Stimulated activated CD4-positive, alpha-beta T cell treated with anti-CD3 and anti-CD28 coated beads, Interleukin-2, amount 100 ng/mL, for 4 hours (primary cell): Measurements from ENCODE around the gene SHC4.
"Not testable (repeated sequence)": the region's sequence is repeated elsewhere in the genome, so short reads cannot be mapped to it uniquely, and the experiment has no call there.

Experiments
- DNase-seq: peaks from one replicate; pipeline ENCODE4 v3.0.0-alpha.2; 2020; ENCODE audit warnings: low read depth

SHC4 gene

GRCh38 chr15:48880070-48880634 is 83.6 kb downstream of the SHC4 start:
- DNase-seq, result no peak

GRCh38 chr15:48877630-48878595 is 85.8 kb downstream of the SHC4 start, which contains the start of gene EID1:
Gene EID1, plus strand, starts transcription at chr15:48878134. Its CDS starts 43 bp downstream, at chr15:48878177.
- DNase-seq, result peak; percentile 87

DNA sequence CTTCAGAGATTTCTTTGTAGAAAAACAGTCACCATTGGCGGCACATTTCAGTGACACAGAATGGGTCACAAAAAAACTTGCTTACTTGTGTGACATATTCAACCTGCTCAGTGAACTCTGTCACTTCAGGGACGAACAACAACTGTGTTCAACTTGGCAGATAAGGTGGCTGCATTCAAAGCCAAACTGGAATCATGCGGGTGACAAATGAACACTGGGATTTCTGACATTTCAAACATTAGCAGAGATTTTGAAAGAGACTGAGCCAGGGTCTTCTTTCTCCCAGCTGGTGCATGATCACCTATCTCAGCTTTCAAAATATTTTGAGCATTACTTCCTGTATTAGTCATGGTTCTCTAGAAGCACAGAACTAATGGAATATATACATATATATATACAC is 87.7 kb downstream of the SHC4 start:
- DNase-seq, result no peak

DNA sequence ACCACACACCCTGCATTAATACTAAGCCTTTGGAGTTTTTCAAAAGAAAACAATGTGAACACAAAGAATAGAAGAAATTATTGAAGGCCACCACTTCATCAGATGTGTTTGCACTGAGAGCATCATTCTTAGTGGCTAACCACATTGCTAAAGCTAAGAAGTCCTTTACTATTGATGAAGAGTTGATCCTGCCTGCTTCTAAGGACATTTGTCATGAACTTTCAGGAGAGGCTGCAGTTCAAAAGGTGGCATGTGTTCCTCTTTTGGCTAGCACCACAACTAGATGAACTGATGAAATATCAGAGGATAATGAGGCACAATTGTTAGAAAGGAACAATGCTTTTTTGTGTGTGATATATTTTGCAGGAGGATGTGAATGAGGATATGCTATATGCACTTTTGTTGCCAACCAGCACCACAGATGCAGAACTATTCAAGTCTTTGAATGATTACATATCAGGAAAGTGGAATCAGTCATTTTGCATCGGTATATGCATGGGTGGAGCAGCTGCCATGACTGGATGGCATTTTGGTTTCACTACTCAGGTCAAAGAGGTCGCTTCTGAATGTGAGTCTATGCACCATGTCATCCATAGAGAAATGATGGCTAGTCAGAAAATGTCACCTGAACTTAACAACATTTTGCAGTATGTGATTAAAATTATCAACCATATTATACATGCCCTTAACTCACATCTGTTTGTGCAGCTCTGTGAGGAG is 88.3 kb downstream of the SHC4 start:
- no peak for DNase-seq

DNA sequence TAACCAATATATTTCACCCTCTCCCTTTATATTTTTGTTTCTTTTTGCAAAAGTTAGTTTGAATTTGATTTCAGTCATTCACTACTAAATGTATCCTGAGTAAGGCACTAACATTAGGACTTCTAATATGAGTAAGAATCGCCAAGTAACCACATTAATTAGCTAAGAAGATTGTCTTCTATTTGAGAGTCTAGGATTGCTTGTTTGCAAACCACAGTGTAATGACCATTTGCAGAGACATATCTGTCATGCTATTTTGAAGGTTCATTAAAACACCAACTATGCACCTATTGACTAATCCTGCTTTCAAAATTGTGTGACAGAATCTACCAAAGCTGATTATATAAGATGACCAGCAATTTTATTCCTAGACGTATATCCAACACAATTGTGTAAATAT is 91.1 kb downstream of the SHC4 start:
- no peak for DNase-seq

GRCh38 chr15:48871542-48871941 is 92.2 kb downstream of the SHC4 start:
- no peak for DNase-seq

GRCh38 chr15:48869966-48870365 is 93.8 kb downstream of the SHC4 start:
- no peak for DNase-seq

GRCh38 chr15:48868536-48868935 is 95.2 kb downstream of the SHC4 start:
- DNase-seq, result no peak

DNA sequence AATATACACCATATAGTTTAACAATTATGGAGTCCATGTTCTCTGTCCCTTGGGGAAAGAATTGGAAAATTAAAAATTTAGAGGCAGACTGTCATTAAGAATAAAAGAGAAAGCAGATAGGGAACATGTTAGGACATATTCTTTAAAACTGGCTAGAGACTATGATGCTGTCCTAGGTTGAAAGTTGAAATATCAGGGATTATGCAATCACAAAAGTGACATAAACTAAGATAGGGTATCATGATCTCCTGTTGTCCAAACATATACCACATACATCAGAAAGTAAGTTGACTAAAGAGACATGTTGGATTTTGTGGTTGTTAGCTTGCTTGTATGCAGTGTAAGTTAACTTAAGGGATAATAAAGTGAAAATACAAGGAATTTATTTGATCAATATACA is 95.7 kb downstream of the SHC4 start:
- no peak for DNase-seq

- DNase-seq, result no peak
Observed at GRCh38 chr15:48866141-48866563, 97.6 kb downstream of the SHC4 start.

- no peak for DNase-seq
Observed at GRCh38 chr15:48865370-48866079, 98.2 kb downstream of the SHC4 start.

- no peak for DNase-seq
Observed at GRCh38 chr15:48862705-48863104, 101.0 kb downstream of the SHC4 start.

DNA sequence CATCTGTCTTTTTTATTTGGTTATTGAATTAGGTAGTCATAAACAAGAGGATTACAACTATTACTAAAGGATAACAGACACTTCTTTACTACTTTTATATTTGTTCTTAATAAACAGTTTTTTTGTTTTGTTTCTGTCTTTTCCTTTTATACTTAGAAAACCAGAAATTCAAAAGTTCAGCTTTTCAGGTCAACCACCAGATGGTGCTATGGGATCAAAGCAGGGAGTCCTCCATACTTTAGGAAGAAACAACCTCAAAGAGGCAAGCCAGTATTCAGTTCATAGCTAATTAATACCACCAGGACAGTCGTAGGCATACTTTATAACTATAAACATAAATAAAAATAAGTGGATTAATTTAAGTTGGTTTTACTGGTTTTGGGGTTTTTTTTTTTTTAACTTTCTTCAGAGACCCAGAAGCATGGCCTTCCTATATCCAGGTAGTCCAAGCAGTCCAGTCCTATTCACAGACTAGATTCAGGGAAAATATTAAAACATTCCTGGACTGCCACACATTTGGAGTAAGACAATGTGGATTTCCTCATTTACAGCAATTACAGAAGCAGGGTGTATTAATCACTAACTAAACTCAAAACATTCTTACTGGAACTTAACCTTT is 101.8 kb downstream of the SHC4 start:
- peak; percentile 31 for DNase-seq

GRCh38 chr15:48859426-48859825 is 104.3 kb downstream of the SHC4 start:
- DNase-seq, result no peak

- DNase-seq, result no peak
Observed at GRCh38 chr15:48858401-48858800, 105.3 kb downstream of the SHC4 start.

GRCh38 chr15:48856942-48857341 is 106.8 kb downstream of the SHC4 start:
- no peak for DNase-seq

DNA sequence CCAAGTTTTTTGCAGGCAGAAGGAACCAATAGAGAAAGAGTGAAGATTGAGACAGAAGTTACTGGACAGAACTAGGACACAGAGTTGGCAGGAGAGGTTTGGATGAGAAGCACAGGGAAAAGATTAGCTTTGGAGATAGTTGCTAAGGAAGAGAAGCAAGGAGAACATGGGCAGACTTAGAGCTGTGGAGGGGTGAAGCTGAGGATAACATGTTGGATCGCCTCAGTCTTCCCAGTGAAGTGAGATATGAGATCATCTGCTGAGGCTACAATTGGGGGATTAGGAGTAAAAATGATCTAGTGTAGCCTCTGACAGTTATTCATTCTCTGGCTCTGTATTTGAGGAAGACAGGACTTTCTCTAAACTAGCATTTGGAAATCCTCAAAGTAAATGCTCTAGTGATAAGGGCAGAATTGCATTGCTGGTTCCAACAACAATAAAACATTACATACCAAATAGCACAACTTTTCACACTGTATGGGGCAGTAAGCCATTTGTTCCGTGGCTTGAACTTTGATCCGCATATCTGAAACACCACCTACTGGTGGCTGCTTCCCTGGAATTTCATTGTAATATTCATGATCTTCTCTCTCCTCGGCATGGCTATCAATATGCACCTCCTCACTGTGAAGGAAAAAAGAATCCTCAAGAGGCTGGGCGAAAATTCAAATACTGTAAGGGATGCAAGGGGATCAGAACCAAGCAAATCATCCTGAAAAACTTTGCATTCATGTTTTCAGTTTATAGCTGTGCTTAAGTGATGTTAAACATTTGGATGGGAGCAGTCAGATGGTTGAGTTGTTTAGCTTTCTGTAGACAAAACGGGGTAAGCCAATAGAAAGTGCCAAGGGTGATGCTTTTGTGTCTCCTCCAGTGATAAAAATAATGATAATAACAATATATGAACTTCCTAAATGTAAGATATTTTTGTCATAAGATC is 107.9 kb downstream of the SHC4 start:
- no peak for DNase-seq

GRCh38 chr15:48854434-48854833 is 109.3 kb downstream of the SHC4 start:
- not testable (repeated sequence) for DNase-seq

GRCh38 chr15:48851956-48852355 is 111.8 kb downstream of the SHC4 start:
- DNase-seq, result no peak

DNA sequence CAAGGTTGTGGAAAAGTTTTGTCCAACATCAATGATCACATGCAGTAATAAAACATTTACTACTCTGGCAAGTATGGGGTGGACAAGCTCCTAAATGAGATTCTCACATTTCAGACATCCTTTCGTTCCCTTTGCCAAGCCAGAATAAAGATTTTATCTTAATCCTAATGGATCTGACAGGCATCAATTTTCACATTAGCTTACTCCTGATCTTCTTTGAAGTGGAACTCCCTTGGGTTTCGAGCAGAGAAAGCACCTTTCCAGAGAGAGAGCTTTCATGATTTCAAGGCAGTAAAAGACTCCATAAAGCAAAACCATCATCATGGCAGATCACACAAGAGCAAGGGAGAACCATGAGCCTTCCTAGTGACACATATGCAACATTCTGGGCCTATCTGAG is 113.1 kb downstream of the SHC4 start:
- DNase-seq, result no peak
